ENCODE measurements around the gene CEACAM7.

GRCh38 chr19:41700381-41701195 is 12.5 kb upstream of the CEACAM7 start:
- TF ChIP-seq EZH2phosphoT487 (IDR thresholded peaks at IDR 0.05; ENCODE audit: insufficient read depth, low read depth) (no peak), EZH2 (IDR thresholded peaks at IDR 0.05; ENCODE audit: insufficient read depth, poor library complexity, severe bottlenecking) (no peak)

Data from GM23248 (cell line).